Mucosa of gallbladder (tissue), 1 donor: ENCODE data around the gene CD177. TPM values are rescaled to one million over a fixed set of nuclear protein-coding genes. Genes with fewer than 3 reads are reported as not detected.
"Not testable (repeated sequence)": the region's sequence is repeated elsewhere in the genome, so short reads cannot be mapped to it uniquely, and the experiment has no call there.

ENCODE experiments used
- DNase-seq: peaks from one replicate; pipeline ENCODE4 v3.0.0-alpha.2; 2020; ENCODE audit warnings: low spot score
- total RNA-seq: library from RNA; stranded (reverse); gene quantifications from one replicate; pipeline ENCODE4 v1.2.1, GENCODE V29; 2021
- donor health status: DM: no; HTN: no; CAD: no.

The CD177 gene
- total RNA-seq, 1 donor from 2014 or later = not detected

- DNase-seq = no peak
These were observed 21.2 kb upstream of the CD177 start for GRCh38 chr19:43332058-43332922.

DNA sequence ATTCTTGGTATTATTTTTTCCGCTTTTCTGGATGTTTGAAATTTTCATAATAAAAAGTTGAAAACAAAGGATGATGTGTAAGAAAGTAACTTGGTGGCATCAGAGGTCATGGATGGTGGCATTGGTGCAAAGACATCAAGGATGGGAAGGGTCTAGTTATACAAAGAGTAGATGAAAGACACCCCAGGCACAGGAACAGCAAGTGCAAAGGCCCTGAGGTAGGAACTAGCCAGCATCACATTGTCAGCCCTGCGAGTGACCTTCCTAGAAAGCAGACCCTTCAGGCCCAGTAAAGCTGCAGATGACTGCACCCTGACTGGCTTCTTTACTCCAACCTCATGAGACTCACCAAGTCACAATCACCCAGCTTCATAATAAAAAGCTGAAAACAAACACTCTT, 17.0 kb upstream of the CD177 start:
- DNase-seq = not testable (repeated sequence)

DNA sequence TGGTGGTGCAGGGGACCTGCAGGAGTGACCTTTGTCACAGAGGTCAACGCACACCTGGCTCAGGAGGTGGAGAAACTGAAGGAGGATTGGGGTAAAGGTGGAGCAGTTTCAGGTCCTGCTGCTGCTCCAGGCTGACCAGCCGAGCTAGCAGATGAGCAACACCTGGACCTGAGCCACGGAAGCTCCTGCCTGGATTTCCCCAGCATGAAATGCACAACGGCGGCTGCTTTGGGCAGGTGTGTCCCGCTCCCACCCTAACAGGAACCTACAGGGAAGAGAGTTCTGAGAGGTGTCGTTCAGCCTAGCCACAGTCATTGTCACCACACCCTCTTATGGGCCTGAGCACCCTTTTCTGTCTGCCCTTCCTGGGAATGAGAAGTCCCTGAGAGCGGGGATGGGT, 15.7 kb upstream of the CD177 start:
- no peak for DNase-seq

DNA sequence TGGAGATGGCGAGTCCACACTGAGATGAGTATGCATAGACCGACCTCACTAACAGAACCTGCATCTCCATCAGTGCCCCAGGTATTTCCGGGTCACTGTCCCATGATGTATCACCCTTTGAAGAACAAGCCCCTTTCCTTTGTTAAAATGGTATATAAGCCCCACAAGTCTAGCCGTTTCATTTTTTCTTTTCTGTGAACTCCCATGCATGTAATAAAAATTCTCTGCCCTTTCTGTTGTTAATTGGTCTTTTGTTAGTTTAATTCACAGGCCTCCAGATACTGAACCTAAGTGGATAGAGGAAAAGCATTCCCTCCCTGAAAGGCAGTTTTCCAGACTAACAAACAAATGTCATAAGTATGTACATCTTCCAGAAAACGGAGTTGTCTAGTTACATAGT, 15.0 kb upstream of the CD177 start:
- DNase-seq = no peak

DNA sequence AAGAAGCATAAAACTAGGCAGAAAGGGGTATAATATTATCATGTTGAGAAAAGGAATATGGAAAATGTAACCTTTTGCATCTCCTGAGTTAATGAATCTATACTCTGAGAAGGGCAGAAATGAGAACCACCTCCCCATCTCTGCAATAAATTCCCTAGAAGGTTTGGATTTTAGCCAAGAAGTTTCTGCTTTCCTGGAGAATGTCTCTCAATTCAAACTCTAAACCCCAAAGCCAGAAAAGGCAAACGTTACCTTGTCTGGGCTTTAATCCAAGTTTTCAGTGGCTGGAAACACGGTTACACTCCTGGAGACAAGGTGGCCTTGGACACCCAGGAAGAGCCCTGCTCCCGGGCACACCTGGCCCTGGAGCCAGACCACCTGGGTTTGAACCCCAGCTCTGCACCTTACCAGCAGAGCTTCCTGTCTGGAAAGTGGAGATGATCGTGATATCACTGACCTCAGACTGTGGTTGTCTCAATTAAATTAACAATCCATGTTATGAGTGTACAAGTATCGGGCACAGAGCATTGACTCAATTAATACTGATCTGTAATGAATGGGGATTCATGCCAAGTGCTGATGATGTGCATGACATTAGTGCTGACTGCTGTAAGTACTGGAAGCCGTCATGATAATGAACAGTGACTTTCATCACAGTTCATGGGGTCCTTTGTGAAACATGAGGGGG, 14.1 kb upstream of the CD177 start:
- DNase-seq = not testable (repeated sequence)

DNA sequence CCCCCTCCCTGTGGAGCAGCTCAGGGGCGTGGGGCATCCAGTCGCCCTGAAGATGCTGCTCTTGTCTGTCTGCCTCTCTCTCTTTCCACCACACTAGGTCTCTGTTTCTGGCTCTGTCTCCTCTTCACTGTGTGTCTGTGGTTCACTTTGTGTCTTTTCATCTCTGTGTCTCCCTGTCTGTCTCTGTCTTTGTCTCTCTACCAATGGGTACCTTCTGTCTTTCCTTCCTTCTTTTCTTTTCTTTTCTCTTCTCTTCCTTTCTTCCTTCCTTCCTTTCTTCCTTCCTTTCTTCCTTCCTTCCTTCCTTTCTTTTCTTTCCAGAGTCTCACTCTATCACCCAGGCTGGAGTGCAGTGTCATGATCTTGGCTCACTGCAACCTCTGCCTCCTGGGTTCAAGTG, 13.4 kb upstream of the CD177 start:
- DNase-seq = not testable (repeated sequence)

- DNase-seq = not testable (repeated sequence)
These were observed 12.4 kb upstream of the CD177 start for GRCh38 chr19:43341098-43341497.

DNA sequence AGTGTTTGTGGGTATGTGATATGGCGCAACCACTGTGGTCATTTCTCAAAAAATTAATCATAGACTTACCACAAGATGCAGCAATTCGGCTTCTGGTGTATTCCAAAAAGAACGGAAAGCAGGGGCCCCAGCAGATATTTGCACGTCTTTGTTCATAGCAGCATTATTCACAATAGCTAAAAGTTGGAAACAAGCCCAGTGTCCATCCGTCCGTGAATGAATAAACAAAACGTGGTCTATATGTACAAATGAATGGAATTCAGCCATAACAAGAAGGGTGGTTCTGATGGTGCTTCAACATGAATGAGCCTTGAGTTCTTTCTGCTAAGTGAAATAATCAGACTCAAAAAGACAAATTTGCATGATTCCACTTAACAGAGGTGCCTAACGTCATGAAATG, 11.4 kb upstream of the CD177 start:
- not testable (repeated sequence) for DNase-seq

DNA sequence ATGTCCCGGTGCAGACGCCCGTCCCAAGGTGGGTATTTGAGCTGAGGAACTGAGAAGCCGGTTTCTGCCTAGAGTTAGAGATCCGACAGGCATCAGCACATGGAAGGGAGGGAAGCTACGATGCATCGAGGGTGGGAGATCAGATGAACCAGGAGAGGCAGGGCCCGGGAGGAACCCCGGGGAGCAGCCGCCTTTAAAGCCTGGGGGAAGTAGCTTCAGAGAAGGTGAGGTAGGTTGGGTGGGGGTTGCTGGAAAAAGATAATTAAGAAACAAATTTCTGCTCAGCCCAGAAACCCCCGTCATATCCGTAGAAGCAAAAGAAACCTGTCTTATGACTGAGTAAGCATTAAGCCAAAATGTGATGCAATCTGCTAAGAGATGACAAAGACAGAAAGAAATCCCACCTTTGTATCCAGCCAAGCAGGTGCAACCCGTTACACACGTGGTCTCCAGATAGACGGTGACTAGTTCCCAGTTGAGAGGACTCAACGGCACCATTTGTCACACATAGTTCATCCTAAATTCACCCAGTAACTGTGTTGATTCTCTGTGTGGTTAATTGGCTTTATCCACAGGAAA, 9.1 kb upstream of the CD177 start:
- DNase-seq = not testable (repeated sequence)

- DNase-seq = not testable (repeated sequence)
These were observed 3.7 kb upstream of the CD177 start for GRCh38 chr19:43349813-43350212.

GRCh38 chr19:43351998-43352746, 1.3 kb upstream of the CD177 start:
- DNase-seq = no peak

GRCh38 chr19:43354305-43354627, 780 bp downstream of the CD177 start:
- DNase-seq = no peak

DNA sequence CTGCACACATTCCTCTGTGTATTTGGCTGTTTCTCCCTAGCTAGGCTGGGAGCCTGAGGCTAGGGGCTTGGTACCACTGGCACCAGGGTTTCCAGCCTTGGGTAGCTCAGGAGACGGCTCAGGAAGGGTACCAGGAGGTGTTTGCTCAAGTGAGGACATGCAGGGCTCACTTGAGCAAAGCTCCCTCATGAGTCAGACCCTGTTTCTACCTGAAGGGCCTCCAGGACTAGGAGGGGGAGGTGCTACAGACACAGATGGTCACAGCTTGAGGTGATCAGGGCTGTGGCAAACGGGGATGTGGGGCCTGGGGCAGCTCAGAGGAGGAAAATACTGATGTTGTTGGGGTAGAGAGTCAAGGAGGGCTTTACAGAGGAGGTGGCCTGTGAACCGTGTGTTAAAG, 3.3 kb downstream of the CD177 start:
- not testable (repeated sequence) for DNase-seq

GRCh38 chr19:43362179-43362578, 8.7 kb downstream of the CD177 start:
- no peak for DNase-seq

DNA sequence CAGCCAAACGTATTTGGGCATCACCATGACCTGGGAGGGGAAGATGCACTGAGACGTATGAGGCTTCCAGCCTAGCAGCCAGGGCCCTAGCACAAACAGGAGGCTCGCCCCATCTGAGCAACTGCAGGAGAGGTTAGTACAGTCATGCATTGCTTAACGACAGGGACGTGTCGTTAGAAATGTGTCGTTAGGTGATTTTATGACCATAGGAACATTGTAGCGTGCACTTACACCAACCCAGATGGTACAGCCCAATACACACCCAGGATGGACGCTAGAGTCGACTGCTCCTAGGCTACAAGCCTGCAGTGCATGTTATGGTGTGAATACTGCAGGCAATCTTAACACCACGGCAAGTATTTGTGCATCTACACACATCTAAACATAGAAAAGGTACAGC, 9.3 kb downstream of the CD177 start:
- no peak for DNase-seq

DNA sequence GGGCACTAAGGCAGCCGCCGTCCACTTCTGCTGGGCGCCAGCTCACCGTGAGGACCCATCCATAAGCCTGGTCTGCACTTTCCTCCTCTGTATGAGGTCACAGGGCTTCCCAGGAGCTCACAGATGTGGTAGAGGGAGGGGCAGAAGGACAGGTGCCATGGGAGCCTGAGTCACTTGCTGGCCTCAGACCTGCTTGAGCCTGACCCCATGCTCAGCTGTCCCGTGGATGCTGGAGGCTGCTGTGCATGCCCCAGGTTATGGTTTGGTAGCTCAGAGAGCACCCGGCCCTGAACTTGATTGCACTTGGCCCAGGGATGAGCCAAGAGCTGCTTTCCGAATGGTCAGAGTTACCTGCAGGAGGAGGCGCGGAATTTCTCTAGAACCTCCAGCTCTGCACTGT, 12.2 kb downstream of the CD177 start:
- not testable (repeated sequence) for DNase-seq

- no peak for DNase-seq
These were observed 14.3 kb downstream of the CD177 start for GRCh38 chr19:43367822-43368221.

- DNase-seq = not testable (repeated sequence)
These were observed 15.4 kb downstream of the CD177 start for GRCh38 chr19:43368897-43369296.

DNA sequence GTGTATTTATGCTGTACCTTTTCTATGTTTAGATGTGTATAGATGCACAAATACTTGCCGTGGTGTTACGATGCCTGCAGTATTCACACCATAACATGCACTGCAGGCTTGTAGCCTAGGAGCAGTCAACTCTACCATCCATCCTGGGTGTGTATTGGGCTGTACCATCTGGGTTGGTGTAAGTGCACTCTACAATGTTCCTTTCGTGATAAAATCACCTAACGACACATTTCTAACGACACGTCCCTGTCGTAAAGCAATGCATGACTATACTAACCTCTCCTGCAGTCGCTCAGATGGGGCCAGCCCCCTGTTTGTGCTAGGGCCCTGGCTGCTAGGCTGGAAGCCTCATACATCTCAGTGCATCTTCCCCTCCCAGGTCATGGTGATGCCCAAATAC, 18.4 kb downstream of the CD177 start:
- DNase-seq = no peak

GRCh38 chr19:43372462-43372861, 19.0 kb downstream of the CD177 start:
- no peak for DNase-seq

GRCh38 chr19:43377624-43378023, 24.1 kb downstream of the CD177 start:
- DNase-seq = not testable (repeated sequence)

GRCh38 chr19:43380008-43380407, 26.5 kb downstream of the CD177 start:
- DNase-seq = no peak
